Stimulated activated CD4-positive, alpha-beta T cell treated with anti-CD3 and anti-CD28 coated beads, Interleukin-1b, Interleukin-23, amount 100 ng/mL, for 48 hours (primary cell): ENCODE measurements around the gene BIRC6.
"Not testable (repeated sequence)": the region's sequence is repeated elsewhere in the genome, so short reads cannot be mapped to it uniquely, and the experiment has no call there.

Experiments used
- DNase-seq: peaks from one replicate; pipeline ENCODE4 v3.0.0-alpha.2; 2020

Gene BIRC6

DNA sequence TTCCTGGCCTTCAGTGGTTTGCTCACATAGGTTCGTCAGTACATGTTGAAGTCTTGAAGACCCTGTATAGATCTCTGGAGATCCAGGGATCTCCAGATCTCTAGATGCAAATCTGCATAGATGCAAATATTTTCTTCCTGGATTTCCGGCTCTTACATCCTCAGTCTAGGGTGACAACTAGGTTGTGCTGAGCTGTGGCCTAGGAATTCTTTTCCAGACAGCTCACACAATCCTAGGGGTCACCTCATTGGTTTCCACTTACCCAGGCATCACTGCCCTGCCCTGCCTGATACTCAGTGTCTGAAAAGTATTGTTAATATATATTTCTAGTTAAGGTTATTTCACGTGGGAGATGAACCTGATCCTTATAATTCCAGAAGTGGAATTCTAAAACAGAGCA lies 165.9 kb downstream of the BIRC6 start:
- DNase-seq = no peak

- DNase-seq = no peak
Observed at GRCh38 chr2:32523686-32524085, 166.9 kb downstream of the BIRC6 start.

GRCh38 chr2:32532341-32532740 lies 175.5 kb downstream of the BIRC6 start:
- no peak for DNase-seq

- no peak for DNase-seq
Observed at GRCh38 chr2:32532961-32533360, 176.1 kb downstream of the BIRC6 start.

GRCh38 chr2:32534831-32535230 lies 178.0 kb downstream of the BIRC6 start:
- DNase-seq = no peak

GRCh38 chr2:32538735-32539134 lies 181.9 kb downstream of the BIRC6 start:
- no peak for DNase-seq

DNA sequence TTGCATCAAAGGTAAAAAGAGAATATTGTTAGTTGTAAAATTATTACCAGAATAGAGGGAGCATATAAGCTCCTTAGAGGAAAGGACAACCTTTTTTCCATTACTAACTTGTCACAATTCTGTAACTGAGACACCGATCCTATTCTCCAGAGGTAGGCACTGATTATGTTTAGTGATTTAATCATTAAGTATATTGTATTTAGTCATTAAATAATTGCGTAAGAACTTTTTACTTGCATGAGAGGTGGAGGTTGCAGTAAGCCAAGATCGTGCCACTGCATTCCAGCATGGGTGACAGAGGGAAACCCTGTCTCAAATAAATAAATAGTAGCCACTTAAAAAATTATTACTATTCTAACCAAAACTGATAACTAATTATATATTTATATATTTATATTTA lies 195.7 kb downstream of the BIRC6 start:
- not testable (repeated sequence) for DNase-seq

GRCh38 chr2:32553829-32554432 lies 197.1 kb downstream of the BIRC6 start:
- no peak for DNase-seq

DNA sequence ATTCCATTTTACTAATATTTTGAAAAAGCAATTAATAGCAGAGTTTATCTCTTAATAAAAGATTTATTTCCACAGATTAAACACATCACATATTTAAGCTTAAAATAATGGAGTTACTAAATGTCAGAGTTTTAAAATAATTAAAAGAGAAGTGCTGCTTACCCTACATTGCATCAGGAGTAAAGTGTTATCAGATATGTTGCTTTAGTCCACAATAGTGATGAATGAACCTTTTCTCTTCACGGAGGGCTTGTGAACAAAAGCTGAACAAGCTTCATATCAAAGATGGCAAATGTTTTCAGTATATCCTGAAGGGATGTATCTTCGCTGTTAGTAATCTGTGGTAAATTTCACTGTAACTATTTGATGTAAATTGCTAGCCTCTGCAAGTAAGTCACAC lies 201.7 kb downstream of the BIRC6 start:
- no peak for DNase-seq

DNA sequence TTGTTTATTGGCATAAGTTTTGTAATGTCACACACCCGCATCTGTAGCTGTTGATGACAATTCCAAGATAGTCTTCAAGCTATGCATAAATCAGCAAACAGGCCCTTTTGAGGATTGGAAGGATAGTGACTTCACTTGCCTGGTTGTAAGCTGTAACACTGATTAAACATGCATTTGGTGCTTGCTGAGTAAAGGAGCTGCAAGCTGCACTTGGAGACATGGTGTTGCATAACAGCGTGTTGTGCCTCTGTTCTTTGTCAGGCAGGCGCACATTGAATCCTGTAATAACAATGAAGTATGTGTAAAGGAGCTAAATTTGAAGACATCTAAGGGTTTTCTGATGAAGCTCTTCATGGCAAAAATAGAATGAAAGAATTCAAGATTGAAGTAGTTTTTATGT lies 202.3 kb downstream of the BIRC6 start:
- DNase-seq = no peak

GRCh38 chr2:32562906-32563305 lies 206.1 kb downstream of the BIRC6 start:
- no peak for DNase-seq

DNA sequence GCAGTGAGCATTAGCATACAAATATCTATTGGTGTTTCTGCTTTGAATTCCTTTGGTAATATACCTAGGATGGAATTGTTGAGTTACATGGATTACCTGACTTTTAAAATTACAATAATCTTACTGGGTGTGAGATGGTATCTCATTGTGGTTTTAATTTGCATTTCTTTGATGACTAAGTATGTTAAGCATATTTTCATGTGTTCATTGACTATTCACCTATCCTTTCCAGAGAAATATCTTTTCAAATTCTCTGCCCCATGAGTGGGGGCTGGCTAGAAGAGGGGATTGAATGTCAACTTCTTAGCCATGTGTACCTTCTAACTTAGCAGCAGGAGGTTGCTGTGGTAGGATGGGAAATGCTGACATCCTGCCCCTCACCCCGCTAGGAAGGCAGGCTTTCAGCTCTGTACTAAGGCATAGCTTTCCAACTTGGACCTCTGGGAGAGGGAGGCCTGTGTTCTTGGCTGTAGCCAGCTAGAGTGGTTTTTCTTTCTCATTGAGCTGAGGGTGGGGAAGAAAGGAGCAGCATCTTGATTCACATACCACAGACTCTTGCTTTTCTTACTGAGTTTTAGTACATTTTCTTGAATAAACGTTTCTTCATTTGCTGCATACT lies 207.7 kb downstream of the BIRC6 start:
- DNase-seq = no peak

- DNase-seq = no peak
Observed at GRCh38 chr2:32565902-32566301, 209.1 kb downstream of the BIRC6 start.

- no peak for DNase-seq
Observed at GRCh38 chr2:32572030-32572429, 215.2 kb downstream of the BIRC6 start.

DNA sequence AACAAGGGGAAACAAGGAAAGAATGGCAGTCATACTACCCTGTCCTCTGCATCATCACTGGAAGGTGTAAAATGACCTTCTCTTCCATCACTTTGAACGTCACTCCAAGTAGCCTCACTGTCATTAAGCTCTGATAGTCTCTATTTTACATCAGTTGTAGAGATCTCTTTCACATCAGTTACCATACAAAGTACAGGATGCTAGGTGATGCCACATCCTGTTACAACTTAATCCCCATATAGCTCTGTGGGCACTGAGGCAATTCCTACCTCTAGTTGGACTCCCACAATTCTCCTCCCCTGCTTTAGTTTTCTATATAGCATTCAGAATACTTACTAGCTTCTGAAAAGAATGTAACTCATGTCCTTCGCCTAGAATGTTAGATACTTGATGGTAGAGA lies 215.9 kb downstream of the BIRC6 start:
- no peak for DNase-seq

DNA sequence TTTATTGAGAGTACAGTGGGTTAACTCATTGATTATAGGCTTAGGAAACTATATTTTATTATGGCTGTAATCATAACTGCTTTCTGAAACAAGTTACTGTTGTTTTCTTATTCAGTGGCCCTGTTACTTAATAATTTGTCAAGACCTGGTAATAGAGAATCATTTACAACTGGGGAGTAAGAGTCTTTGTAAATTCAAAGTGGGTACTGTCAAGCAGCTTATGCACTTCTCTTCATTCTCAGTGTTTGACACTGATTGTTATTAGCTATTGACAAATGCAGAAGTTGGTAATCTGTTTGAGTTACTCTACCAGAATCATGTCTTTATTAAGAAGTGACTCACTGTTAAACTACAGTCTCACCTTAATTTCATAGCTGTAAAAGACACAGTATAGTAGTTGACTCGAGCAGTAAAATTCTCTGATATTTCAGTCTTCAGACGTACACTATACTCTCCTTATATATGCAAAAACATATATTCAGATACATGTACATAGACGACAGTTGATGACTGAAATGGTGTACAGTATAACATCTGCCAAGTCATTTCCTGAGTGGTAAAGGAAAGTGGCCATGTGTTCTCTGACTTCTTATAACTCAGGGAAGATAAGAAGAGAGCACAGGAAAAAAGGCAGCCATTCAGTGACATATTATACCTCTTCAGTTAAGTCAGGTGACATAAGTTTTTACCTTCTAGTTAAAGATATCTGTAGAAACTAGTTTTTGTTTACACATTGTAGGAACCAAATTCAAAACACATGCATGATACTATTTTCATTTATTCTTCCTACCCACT lies 235.0 kb downstream of the BIRC6 start:
- DNase-seq = no peak

DNA sequence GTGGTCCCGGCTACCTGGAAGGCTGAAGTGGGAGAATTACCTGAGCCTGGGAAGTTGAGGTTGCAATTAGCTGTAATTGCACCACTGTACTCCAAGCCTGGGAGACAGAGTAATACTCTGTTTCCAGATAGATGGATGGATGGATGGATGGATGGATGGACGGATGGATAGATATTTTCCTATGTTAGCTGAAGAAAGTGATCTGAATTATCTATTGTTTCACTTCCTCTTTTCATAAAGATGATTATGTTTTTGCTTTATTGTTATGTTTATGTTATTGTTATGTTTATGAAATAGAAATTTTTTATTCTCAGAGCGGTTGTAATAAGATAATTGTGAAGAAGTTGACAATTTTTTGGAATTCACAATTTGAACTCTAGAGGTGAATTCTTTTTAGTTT lies 237.8 kb downstream of the BIRC6 start:
- DNase-seq = no peak

- no peak for DNase-seq
Observed at GRCh38 chr2:32611366-32611765, 254.5 kb downstream of the BIRC6 start.

GRCh38 chr2:32611771-32612170 lies 254.9 kb downstream of the BIRC6 start:
- DNase-seq = no peak

DNA sequence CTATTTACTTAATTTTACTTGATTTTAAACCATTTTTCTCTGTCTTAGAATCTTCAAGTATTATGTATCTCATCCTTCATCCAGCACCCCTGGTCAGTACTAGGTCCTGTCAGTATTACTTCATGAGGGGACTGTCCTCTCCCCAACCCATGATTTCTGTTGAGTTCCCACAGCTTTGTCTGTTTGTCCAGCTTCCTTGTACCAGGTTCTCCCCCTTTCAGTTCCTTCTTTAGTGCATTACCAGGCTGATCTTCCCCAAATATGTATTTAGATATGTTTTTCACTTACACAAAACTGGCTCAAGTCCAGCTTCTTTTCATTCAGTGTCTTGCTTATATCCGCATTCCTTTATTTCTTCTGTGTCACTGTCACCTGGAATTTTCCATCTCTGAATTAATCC lies 257.3 kb downstream of the BIRC6 start:
- DNase-seq = no peak

DNA sequence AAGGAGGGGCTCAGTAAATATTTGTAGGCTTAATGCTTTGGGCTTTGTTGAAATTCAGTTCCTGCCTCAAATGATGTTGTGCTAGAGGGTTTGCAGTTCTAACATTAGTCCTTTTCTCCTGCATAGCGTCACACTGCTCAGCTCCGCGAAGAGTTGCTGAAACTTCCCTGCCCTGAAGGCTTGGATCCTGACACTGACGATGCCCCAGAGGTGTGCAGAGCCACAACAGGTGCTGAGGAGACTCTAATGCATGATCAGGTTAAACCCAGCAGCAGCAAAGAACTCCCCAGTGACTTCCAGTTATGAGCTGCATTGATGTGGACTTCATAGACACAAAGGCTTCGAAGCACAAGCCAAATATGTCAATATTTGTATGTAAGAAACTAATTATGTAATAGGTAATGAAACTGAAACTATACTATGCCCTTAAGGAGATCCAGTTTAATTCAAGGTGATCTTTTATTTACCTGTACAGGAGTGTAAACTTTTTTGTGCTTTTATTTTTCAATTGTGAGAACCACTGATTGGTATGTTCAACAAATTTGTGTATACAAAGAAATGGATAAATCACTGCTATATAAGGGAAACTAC lies 260.9 kb downstream of the BIRC6 start:
- DNase-seq = no peak

GRCh38 chr2:32622570-32623310 lies 265.9 kb downstream of the BIRC6 start:
- no peak for DNase-seq

DNA sequence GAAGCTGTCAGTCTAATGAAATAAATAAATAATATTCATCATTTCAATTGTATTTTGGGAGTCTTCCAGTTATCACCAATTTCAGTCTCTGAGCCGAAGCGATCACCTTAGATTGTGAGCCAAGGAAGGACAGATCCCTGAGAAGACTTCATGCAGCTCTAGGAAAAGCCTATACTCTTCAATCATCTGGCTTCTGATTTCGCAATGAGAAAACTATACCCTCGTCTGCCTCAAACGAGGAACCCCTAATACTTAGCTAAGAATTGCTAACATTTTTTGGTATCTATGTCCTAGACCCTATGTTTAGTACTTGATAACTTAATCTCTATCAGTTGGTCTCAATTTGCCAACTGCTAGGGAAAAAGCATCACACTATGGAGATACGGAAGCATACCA lies 266.5 kb downstream of the BIRC6 start:
- DNase-seq = no peak
